H9 (cell line): ENCODE results near the gene TMEM132C. TPM values are rescaled to one million over a fixed set of nuclear protein-coding genes. Genes with fewer than 3 reads are reported as not detected.

Experiments used
- DNase-seq: peaks from one replicate; pipeline ENCODE4 v3.0.0-alpha.2; 2017
- H2AFZ ChIP-seq: one replicate; pipeline ENCODE4 v1.6.1; 2013; ENCODE audit warnings: mild to moderate bottlenecking, low read length, control low read depth, moderate library complexity
- H2AK5ac ChIP-seq: 2 replicates; pipeline ENCODE4 v1.6.1; 2013; ENCODE audit warnings: low read length, control low read depth, mixed read lengths; ENCODE audit not compliant: insufficient read length
- H2BK120ac ChIP-seq: one replicate; pipeline ENCODE4 v1.6.1; 2013; ENCODE audit warnings: low read depth, mild to moderate bottlenecking, low read length, control low read depth, inconsistent platforms; ENCODE audit not compliant: poor library complexity, severe bottlenecking
- H2BK12ac ChIP-seq: 2 replicates; pipeline ENCODE4 v1.6.1; 2013; ENCODE audit warnings: low read length, control low read depth, mixed read lengths, low read depth; ENCODE audit not compliant: insufficient read length
- H2BK15ac ChIP-seq: 2 replicates; pipeline ENCODE4 v1.6.1; 2013; ENCODE audit warnings: low read depth, low read length, control low read depth
- H2BK20ac ChIP-seq: one replicate; pipeline ENCODE4 v1.6.1; 2013; ENCODE audit warnings: low read depth, mild to moderate bottlenecking, low read length, control low read depth, inconsistent platforms; ENCODE audit not compliant: poor library complexity, severe bottlenecking
- H2BK5ac ChIP-seq: 2 replicates; pipeline ENCODE4 v1.6.1; 2013; ENCODE audit warnings: low read length, control low read depth, mixed read lengths; ENCODE audit not compliant: insufficient read length
- H3K14ac ChIP-seq: 2 replicates; pipeline ENCODE4 v1.6.1; 2013; ENCODE audit warnings: low read length, control low read depth; ENCODE audit not compliant: insufficient read depth
- H3K18ac ChIP-seq: 2 replicates; pipeline ENCODE4 v1.6.1; 2013; ENCODE audit warnings: low read depth, mild to moderate bottlenecking, mixed read lengths, low read length, control low read depth; ENCODE audit not compliant: insufficient read length
- H3K23ac ChIP-seq: 2 replicates; pipeline ENCODE4 v1.6.1; 2013; ENCODE audit warnings: low read length, control low read depth, mixed read lengths, low read depth; ENCODE audit not compliant: insufficient read length
- H3K23me2 ChIP-seq: 2 replicates; pipeline ENCODE4 v1.6.1; 2013; ENCODE audit warnings: low read depth, mild to moderate bottlenecking, mixed read lengths, low read length, control low read depth; ENCODE audit not compliant: insufficient read length, poor library complexity, severe bottlenecking
- H3K27ac ChIP-seq: 2 replicates; pipeline ENCODE4 v1.5.1; 2013; ENCODE audit warnings: low read length, control low read depth, mixed read lengths, low read depth; ENCODE audit not compliant: insufficient read length
- H3K27me3 ChIP-seq: 2 replicates; pipeline ENCODE4 v1.6.1; 2013; ENCODE audit warnings: low read length, control low read depth, inconsistent platforms; ENCODE audit not compliant: insufficient read depth
- H3K4ac ChIP-seq: 2 replicates; pipeline ENCODE4 v1.6.1; 2013; ENCODE audit warnings: low read depth, mild to moderate bottlenecking, control low read depth, inconsistent platforms, low read length, moderate library complexity
- H3K4me1 ChIP-seq: 2 replicates; pipeline ENCODE4 v1.6.1; 2013; ENCODE audit warnings: low read length, control low read depth, inconsistent platforms; ENCODE audit not compliant: insufficient read depth
- H3K4me2 ChIP-seq: 2 replicates; pipeline ENCODE4 v1.6.1; 2013; ENCODE audit warnings: low read length, control low read depth, mixed read lengths; ENCODE audit not compliant: insufficient read length, insufficient read depth
- H3K56ac ChIP-seq: 2 replicates; pipeline ENCODE4 v1.6.1; 2013; ENCODE audit warnings: low read depth, mild to moderate bottlenecking, mixed read lengths, low read length, control low read depth; ENCODE audit not compliant: insufficient read length
- H3K79me1 ChIP-seq: 2 replicates; pipeline ENCODE4 v1.6.1; 2013; ENCODE audit warnings: low read depth, mild to moderate bottlenecking, moderate library complexity, low read length, control low read depth, inconsistent platforms; ENCODE audit not compliant: insufficient read depth, poor library complexity, severe bottlenecking
- H3K79me2 ChIP-seq: 2 replicates; pipeline ENCODE4 v1.6.1; 2013; ENCODE audit warnings: low read length, control low read depth, inconsistent platforms; ENCODE audit not compliant: insufficient read depth
- H3K9ac ChIP-seq: 2 replicates; pipeline ENCODE4 v1.6.1; 2013; ENCODE audit warnings: low read length, control low read depth, mixed read lengths; ENCODE audit not compliant: insufficient read length; ENCODE audit errors: extremely low read depth
- H3K9me3 ChIP-seq: one replicate; pipeline ENCODE4 v1.6.1; 2013; ENCODE audit warnings: low read depth, low read length, inconsistent platforms; ENCODE audit not compliant: control insufficient read depth
- H3T11ph ChIP-seq: one replicate; pipeline ENCODE4 v1.6.1; 2013; ENCODE audit warnings: mild to moderate bottlenecking, low read length, control low read depth, inconsistent platforms
- H4K20me1 ChIP-seq: one replicate; pipeline ENCODE4 v1.6.1; 2013; ENCODE audit not compliant: control insufficient read depth, insufficient read length, insufficient read depth
- H4K5ac ChIP-seq: 2 replicates; pipeline ENCODE4 v1.6.1; 2013; ENCODE audit warnings: low read depth, mild to moderate bottlenecking, mixed read lengths, low read length, control low read depth; ENCODE audit not compliant: insufficient read length
- H4K8ac ChIP-seq: replicated peaks from 2 replicates; pipeline ENCODE4 v1.6.1; 2013; ENCODE audit warnings: low read length, control low read depth, mixed read lengths, low read depth; ENCODE audit not compliant: insufficient read length
- H4K91ac ChIP-seq: 2 replicates; pipeline ENCODE4 v1.6.1; 2013; ENCODE audit warnings: low read depth, mild to moderate bottlenecking, moderate library complexity, mixed read lengths, low read length, control low read depth; ENCODE audit not compliant: insufficient read length
- H3K27ac Mint-ChIP-seq, 3 experiments: 2 replicates in 2 of 3; 3 replicates in 1 of 3; pipeline ENCODE4 v1.8.0; 2020 to 2021; ENCODE audit warnings: mixed read lengths in 3 of 3, mild to moderate bottlenecking in 1 of 3, moderate library complexity in 1 of 3
- H3K27me3 Mint-ChIP-seq: 2 replicates; pipeline ENCODE4 v1.8.0; 2021; ENCODE audit warnings: low read depth, mild to moderate bottlenecking, moderate library complexity, mixed read lengths
- H3K36me3 Mint-ChIP-seq, 3 experiments: 2 replicates in 2 of 3; 3 replicates in 1 of 3; pipeline ENCODE4 v1.8.0; 2020 to 2021; ENCODE audit warnings: low read depth in 3 of 3, mixed read lengths in 3 of 3; ENCODE audit not compliant: insufficient read depth in 1 of 3
- H3K4me1 Mint-ChIP-seq, 2 experiments: 2 replicates each; pipeline ENCODE4 v1.8.0; 2020; ENCODE audit warnings: mixed read lengths in 2 of 2
- H3K4me3 Mint-ChIP-seq, 2 experiments: 2 replicates in 1 of 2; 3 replicates in 1 of 2; pipeline ENCODE4 v1.8.0; 2020 to 2021; ENCODE audit warnings: mild to moderate bottlenecking in 2 of 2, mixed read lengths in 2 of 2, moderate library complexity in 1 of 2
- H3K9me3 Mint-ChIP-seq, 2 experiments: 2 replicates in 1 of 2; 3 replicates in 1 of 2; pipeline ENCODE4 v1.8.0; 2020; ENCODE audit warnings: mild to moderate bottlenecking in 2 of 2, mixed read lengths in 2 of 2, moderate library complexity in 1 of 2
- CTCF ChIP-seq: fragments of 200-600 bp; sonication (generic); conservative IDR thresholded peaks from 3 replicates; pipeline ENCODE4 v1.8.0; 2021; ENCODE audit warnings: antibody characterized with exemption, mild to moderate bottlenecking
- WGBS: extraction: QIAGEN DNeasy Blood & Tissue Kit; methylation state at CpG from one replicate; pipeline ENCODE4 v1.1.7; 2013; ENCODE audit warnings: missing lambda C conversion rate, low lambda C conversion rate, mixed read lengths; ENCODE audit not compliant: insufficient read length; ENCODE audit errors: extremely low coverage; 5-methylcytosine and 5-hydroxymethylcytosine counted together
- total RNA-seq: library from RNA; stranded (reverse); gene quantifications from 2 replicates; pipeline ENCODE4 v1.2.1, GENCODE V29; 2021

Gene TMEM132C
- total RNA-seq, 1 experiment from 2014 or later: 0.22 TPM

- no peak overlapping the region for H3K27ac ChIP-seq
Measured at GRCh38 chr12:128586451-128587029, 319.6 kb downstream of the TMEM132C start.

More at GRCh38 chr12:128586451-128587029, 319.6 kb downstream of the TMEM132C start:
- TF ChIP-seq CTCF: no peak
- Histone ChIP-seq H3K9me3 (no peaks in the 10 kb centered on the region), H4K20me1 (no peaks in the 10 kb centered on the region), H3K79me1 (no peaks in the 10 kb centered on the region), H3K4me2 (no peak overlapping the region), H2AK5ac (no peak overlapping the region), H3K14ac (no peak overlapping the region), H3K27me3 (no peaks in the 10 kb centered on the region), H2BK15ac (no peak overlapping the region), H2AFZ (no peak overlapping the region), H2BK12ac (no peak overlapping the region), H2BK5ac (no peak overlapping the region), H4K91ac (no peak overlapping the region), H3K23me2 (no peaks in the 10 kb centered on the region), H3K4me1 (no peaks in the 10 kb centered on the region; the same call in 1 of the 2 replicates), H4K5ac (no peak overlapping the region), H2BK120ac (no peak overlapping the region), H3K56ac (no peak overlapping the region), H4K8ac (no peak overlapping the region), H2BK20ac (no peak overlapping the region), H3K18ac (no peak overlapping the region), H3K4ac (no peak overlapping the region), H3K79me2 (no peaks in the 10 kb centered on the region), H3K23ac (no peak overlapping the region), H3T11ph (no peak overlapping the region), H3K9ac (no peak overlapping the region)
- Mint-ChIP-seq H3K4me3 (no peak overlapping the region), H3K9me3 (peaks cover 0 to 10% of the 10 kb centered on the region in 2 experiments; a peak in 2 of 5 replicates), H3K4me1 (peaks cover 9% of the 10 kb centered on the region in 2 experiments), H3K36me3 (peaks cover 0 to 3% (median 0%) of the 10 kb centered on the region in 3 experiments; a peak in 1 of 7 replicates), H3K27me3 (peaks cover 30% of the 10 kb centered on the region), H3K27ac (peak overlapping the region in 2 of 3 experiments; percentile 9 to 47; a peak in 2 of 7 replicates)
- DNase-seq: no peak
- no CpG with 5 or more reads among the region's 7 CpGs for WGBS
